Measurements from ENCODE around the gene TMEM131L. TPM values are rescaled to one million over a fixed set of nuclear protein-coding genes. Genes with fewer than 3 reads are reported as not detected.
A peak's percentile ranks its signal among the peaks of the same experiment; 100 is the strongest.

TMEM131L gene
- total and polyA plus RNA-seq, 9 donors: 3.6 to 18.4 (median 10.7) TPM

DNA sequence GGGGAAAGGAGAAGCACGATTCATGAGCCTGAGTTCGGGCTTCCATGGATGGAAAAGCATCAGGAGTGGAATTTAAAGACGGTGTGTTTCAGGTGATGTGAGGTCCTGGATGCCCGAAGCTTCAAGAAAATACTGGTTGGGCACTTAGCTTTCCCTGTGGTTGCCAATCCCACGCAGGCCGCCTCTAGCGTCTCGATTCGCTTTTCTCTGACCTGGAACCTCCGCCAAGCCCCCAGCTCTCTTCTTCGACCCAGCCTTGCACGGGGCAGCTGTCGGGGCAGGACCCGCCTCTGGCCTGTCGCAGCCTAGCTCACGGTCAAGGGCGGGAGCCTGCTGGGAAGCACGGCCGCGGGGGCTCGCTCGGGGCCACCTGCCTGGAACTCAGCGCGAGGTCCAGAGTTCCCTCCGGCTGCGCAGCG, 217.6 kb downstream of the TMEM131L start:
- Histone ChIP-seq H3K27ac (no peak overlapping the region), H3K36me3 (no peaks in the 10 kb centered on the region), H3K4me1 (ENCODE audit: insufficient read depth) (peaks cover 6% of the 10 kb centered on the region), H3K4me3 (peak overlapping the region; percentile 44), H3K9me3 (no peaks in the 10 kb centered on the region), H3K27me3 (no peaks in the 10 kb centered on the region)
- intact Hi-C loops (cut with DNase I): no loop called here
- TF ChIP-seq POLR2A (IDR thresholded peaks at IDR 0.05) (no peak), EP300 (IDR thresholded peaks at IDR 0.05) (no peak)
- TF ChIP-seq, protein P1, sequence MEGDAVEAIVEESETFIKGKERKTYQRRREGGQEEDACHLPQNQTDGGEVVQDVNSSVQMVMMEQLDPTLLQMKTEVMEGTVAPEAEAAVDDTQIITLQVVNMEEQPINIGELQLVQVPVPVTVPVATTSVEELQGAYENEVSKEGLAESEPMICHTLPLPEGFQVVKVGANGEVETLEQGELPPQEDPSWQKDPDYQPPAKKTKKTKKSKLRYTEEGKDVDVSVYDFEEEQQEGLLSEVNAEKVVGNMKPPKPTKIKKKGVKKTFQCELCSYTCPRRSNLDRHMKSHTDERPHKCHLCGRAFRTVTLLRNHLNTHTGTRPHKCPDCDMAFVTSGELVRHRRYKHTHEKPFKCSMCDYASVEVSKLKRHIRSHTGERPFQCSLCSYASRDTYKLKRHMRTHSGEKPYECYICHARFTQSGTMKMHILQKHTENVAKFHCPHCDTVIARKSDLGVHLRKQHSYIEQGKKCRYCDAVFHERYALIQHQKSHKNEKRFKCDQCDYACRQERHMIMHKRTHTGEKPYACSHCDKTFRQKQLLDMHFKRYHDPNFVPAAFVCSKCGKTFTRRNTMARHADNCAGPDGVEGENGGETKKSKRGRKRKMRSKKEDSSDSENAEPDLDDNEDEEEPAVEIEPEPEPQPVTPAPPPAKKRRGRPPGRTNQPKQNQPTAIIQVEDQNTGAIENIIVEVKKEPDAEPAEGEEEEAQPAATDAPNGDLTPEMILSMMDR (IDR thresholded peaks at IDR 0.05): no peak
- 7 to 12% (median 7%) methylated on average over 21 to 27 of the region's 27 CpGs for WGBS, 3 donors
- DNase-seq: no peak

GRCh38 chr4:153684182-153684970, 218.2 kb downstream of the TMEM131L start, which contains the start of gene TLR2:
Gene TLR2, plus strand, starts transcription at chr4:153684280. Its CDS starts 18,628 bp downstream, at chr4:153702908.
- H3K9me3 ChIP-seq: no peaks in the 10 kb centered on the region
- 0 to 1% (median 1%) methylated on average over 40 to 75 of the region's 75 CpGs for WGBS, 3 donors
- peak within 1 kb of the TSS; percentile 44 for H3K4me3 ChIP-seq
- no peak within 1 kb of the TSS for H3K27ac ChIP-seq
- DNase-seq: peak; percentile 38 to 61 (median 48)
- TF ChIP-seq EP300 (IDR thresholded peaks at IDR 0.05): no peak
- TF ChIP-seq, protein P1 (IDR thresholded peaks at IDR 0.05): no peak
- no peak for TF ChIP-seq POLR2A (IDR thresholded peaks at IDR 0.05)
- no peaks in the 10 kb centered on the region for H3K27me3 ChIP-seq
- intact Hi-C loops (cut with DNase I): no loop called here
- H3K36me3 ChIP-seq: no peaks in the 10 kb centered on the region
- peaks cover 6% of the 10 kb centered on the region for H3K4me1 ChIP-seq (ENCODE audit: insufficient read depth)

GRCh38 chr4:153684971-153685371, 218.8 kb downstream of the TMEM131L start:
- peaks cover 6% of the 10 kb centered on the region for H3K4me1 ChIP-seq (ENCODE audit: insufficient read depth)
- H3K27ac ChIP-seq: no peak overlapping the region
- WGBS, 3 donors: 11 to 15% (median 13%) methylated on average over 9 of the region's 9 CpGs
- no peaks in the 10 kb centered on the region for H3K36me3 ChIP-seq
- intact Hi-C loops (cut with DNase I): no loop called here
- H3K9me3 ChIP-seq: no peaks in the 10 kb centered on the region
- DNase-seq: no peak
- no peak for TF ChIP-seq POLR2A (IDR thresholded peaks at IDR 0.05)
- TF ChIP-seq, protein P1 (IDR thresholded peaks at IDR 0.05): no peak
- TF ChIP-seq EP300 (IDR thresholded peaks at IDR 0.05): no peak
- no peaks in the 10 kb centered on the region for H3K27me3 ChIP-seq
- peak overlapping the region; percentile 44 for H3K4me3 ChIP-seq

Other genes starting within 250 kb of the TMEM131L start
- gene MND1, start 121.7 kb upstream of the TMEM131L start, total RNA-seq: under 1 TPM in 3 of 7 donors, not detected in 4; 0.28 to 0.67 (median 0.36) TPM
- 1 to 10 TPM in 1 of 2 donors, under 1 TPM in 1; 0.59 to 3.7 TPM for gene MND1, start 121.7 kb upstream of the TMEM131L start, polyA plus RNA-seq
- gene TLR2, start 217.9 kb downstream of the TMEM131L start, total RNA-seq: 10 to 100 TPM in 4 of 7 donors, 1 to 10 TPM in 3; 3.2 to 17.9 (median 10.4) TPM
- gene TLR2, start 217.9 kb downstream of the TMEM131L start, polyA plus RNA-seq: 1 to 10 TPM; 2.0 to 7.9 TPM